ENCODE data around the gene UBAC2.

UBAC2 gene

GRCh38 chr13:99196466-99197116, 4.1 kb upstream of the UBAC2 start:
- no peak for ATAC-seq
- no peak for TF ChIP-seq PPARA (CRISPR knock-in tag; IDR thresholded peaks at IDR 0.05; ENCODE audit: borderline replicate concordance)
- TF ChIP-seq CSRNP3 (CRISPR knock-in tag; IDR thresholded peaks at IDR 0.05): no peak
- no peak for TF ChIP-seq ZFP30 (CRISPR knock-in tag; IDR thresholded peaks at IDR 0.05)
- TF ChIP-seq ZNF70 (CRISPR knock-in tag; IDR thresholded peaks at IDR 0.05): no peak
- no peak for TF ChIP-seq CREB5 (CRISPR knock-in tag; IDR thresholded peaks at IDR 0.05; ENCODE audit: low read depth)
- TF ChIP-seq RARB (CRISPR knock-in tag; IDR thresholded peaks at IDR 0.05): no peak
- TF ChIP-seq CSDC2 (CRISPR knock-in tag; IDR thresholded peaks at IDR 0.05): no peak
- no peak for TF ChIP-seq ZNF565 (CRISPR knock-in tag; conservative IDR thresholded peaks at IDR 0.05; ENCODE audit: low read depth)
- no peak for TF ChIP-seq TCF4 (CRISPR knock-in tag; IDR thresholded peaks at IDR 0.05; ENCODE audit: borderline replicate concordance)
- TF ChIP-seq, protein P1, sequence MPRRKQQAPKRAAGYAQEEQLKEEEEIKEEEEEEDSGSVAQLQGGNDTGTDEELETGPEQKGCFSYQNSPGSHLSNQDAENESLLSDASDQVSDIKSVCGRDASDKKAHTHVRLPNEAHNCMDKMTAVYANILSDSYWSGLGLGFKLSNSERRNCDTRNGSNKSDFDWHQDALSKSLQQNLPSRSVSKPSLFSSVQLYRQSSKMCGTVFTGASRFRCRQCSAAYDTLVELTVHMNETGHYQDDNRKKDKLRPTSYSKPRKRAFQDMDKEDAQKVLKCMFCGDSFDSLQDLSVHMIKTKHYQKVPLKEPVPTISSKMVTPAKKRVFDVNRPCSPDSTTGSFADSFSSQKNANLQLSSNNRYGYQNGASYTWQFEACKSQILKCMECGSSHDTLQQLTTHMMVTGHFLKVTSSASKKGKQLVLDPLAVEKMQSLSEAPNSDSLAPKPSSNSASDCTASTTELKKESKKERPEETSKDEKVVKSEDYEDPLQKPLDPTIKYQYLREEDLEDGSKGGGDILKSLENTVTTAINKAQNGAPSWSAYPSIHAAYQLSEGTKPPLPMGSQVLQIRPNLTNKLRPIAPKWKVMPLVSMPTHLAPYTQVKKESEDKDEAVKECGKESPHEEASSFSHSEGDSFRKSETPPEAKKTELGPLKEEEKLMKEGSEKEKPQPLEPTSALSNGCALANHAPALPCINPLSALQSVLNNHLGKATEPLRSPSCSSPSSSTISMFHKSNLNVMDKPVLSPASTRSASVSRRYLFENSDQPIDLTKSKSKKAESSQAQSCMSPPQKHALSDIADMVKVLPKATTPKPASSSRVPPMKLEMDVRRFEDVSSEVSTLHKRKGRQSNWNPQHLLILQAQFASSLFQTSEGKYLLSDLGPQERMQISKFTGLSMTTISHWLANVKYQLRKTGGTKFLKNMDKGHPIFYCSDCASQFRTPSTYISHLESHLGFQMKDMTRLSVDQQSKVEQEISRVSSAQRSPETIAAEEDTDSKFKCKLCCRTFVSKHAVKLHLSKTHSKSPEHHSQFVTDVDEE (CRISPR knock-in tag; IDR thresholded peaks at IDR 0.05): no peak
- TF ChIP-seq SNAI2 (CRISPR knock-in tag; IDR thresholded peaks at IDR 0.05): no peak

GRCh38 chr13:99197117-99197651, 3.5 kb upstream of the UBAC2 start:
- ATAC-seq: no peak

GRCh38 chr13:99199541-99200431, 868 bp upstream of the UBAC2 start:
- ATAC-seq: peak; percentile 40
- TF ChIP-seq, protein P1 (CRISPR knock-in tag; IDR thresholded peaks at IDR 0.05): no peak
- TF ChIP-seq CSDC2 (CRISPR knock-in tag; IDR thresholded peaks at IDR 0.05): no peak
- TF ChIP-seq PATZ1 (CRISPR knock-in tag; IDR thresholded peaks at IDR 0.05; ENCODE audit: borderline replicate concordance): peak; percentile 29; the same call in 1 of the 2 replicates

More at GRCh38 chr13:99197117-99197651, 3.5 kb upstream of the UBAC2 start:
- no peak for TF ChIP-seq ZFP3 (CRISPR knock-in tag; IDR thresholded peaks at IDR 0.05)
- TF ChIP-seq SNAI2 (CRISPR knock-in tag; IDR thresholded peaks at IDR 0.05): no peak
